B cell (primary cell): ENCODE results near the gene GPR33.

Experiments
- EZH2 ChIP-seq: IDR thresholded peaks from 2 replicates; pipeline ENCODE4 v1.6.1; 2012; ENCODE audit warnings: borderline replicate concordance, low read depth, mild to moderate bottlenecking, moderate library complexity, low read length; ENCODE audit not compliant: insufficient read depth, poor library complexity, severe bottlenecking
- TF ChIP-seq, protein P1 (sequence below): fragments of 200-600 bp; IDR thresholded peaks from one replicate; pipeline ENCODE4 v1.8.0; 2022; ENCODE audit warnings: antibody characterized with exemption, mild to moderate bottlenecking

DNA sequence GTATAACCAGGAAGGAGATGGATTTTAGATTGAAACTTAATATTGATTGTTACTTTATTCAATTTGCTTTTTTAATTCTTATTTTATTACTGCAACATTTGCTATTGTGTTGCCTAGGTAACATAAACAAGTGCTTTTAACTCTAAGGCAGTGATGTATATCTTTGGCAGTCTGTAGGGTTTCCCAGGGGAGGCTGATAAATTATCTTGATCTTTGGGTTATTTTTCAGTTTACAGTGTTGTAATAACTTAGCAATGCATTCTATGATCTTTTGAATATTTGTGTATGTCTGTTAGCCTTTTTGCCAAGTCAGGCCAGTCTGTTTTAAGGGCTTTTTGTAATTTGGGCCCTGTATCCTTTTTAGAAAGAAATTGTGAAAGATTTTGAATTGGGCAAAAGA, 22.7 kb downstream of the GPR33 start:
- TF ChIP-seq EZH2 = no peak
- TF ChIP-seq, protein P1, sequence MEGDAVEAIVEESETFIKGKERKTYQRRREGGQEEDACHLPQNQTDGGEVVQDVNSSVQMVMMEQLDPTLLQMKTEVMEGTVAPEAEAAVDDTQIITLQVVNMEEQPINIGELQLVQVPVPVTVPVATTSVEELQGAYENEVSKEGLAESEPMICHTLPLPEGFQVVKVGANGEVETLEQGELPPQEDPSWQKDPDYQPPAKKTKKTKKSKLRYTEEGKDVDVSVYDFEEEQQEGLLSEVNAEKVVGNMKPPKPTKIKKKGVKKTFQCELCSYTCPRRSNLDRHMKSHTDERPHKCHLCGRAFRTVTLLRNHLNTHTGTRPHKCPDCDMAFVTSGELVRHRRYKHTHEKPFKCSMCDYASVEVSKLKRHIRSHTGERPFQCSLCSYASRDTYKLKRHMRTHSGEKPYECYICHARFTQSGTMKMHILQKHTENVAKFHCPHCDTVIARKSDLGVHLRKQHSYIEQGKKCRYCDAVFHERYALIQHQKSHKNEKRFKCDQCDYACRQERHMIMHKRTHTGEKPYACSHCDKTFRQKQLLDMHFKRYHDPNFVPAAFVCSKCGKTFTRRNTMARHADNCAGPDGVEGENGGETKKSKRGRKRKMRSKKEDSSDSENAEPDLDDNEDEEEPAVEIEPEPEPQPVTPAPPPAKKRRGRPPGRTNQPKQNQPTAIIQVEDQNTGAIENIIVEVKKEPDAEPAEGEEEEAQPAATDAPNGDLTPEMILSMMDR = no peak
